Measurements from ENCODE around the gene DIDO1. TPM values are rescaled to one million over a fixed set of nuclear protein-coding genes. Genes with fewer than 3 reads are reported as not detected.

DIDO1 gene
- total RNA-seq, 2 experiments from 2014 or later = 65.1 to 70.6 TPM

GRCh38 chr20:62831361-62831788, 94.9 kb downstream of the DIDO1 start:
- POLR2A ChIA-PET = interaction anchor here (0.7 kb wide), 1 partner anchor 13 kb away, joined by 3 read pairs; no protein-coding TSS in a partner anchor
- no peak for TF ChIP-seq EZH2phosphoT487 (IDR thresholded peaks at IDR 0.05; ENCODE audit: borderline replicate concordance, low read depth, low read length)
- TF ChIP-seq CTCF (conservative IDR thresholded peaks at IDR 0.05; ENCODE audit: low read length) = no peak
- Histone ChIP-seq H3K4me2 (ENCODE audit: low read length) (no peak overlapping the region), H3K36me3 (ENCODE audit: insufficient read depth, low read length) (no peaks in the 10 kb centered on the region), H3K9me3 (ENCODE audit: low read length) (no peaks in the 10 kb centered on the region), H3K9me2 (ENCODE audit: insufficient read depth, low read length) (no peaks in the 10 kb centered on the region), H4K20me1 (ENCODE audit: insufficient read depth, low read length) (no peaks in the 10 kb centered on the region), H2AFZ (ENCODE audit: low read length) (no peak overlapping the region), H3K4me1 (ENCODE audit: insufficient read depth, low read length, poor library complexity, severe bottlenecking) (peaks cover 16% of the 10 kb centered on the region), H3K79me2 (ENCODE audit: insufficient read depth, low read depth, low read length) (no peaks in the 10 kb centered on the region), H3K27ac (ENCODE audit: low read depth, low read length, poor library complexity, severe bottlenecking) (no peak overlapping the region), H3K4me3 (ENCODE audit: low read depth, low read length, poor library complexity, severe bottlenecking) (no peak overlapping the region)
- CTCF ChIA-PET (ENCODE audit: unreplicated experiment) = interaction anchor here (0.8 kb wide), 1 partner anchor 9 kb away, joined by 3 read pairs; no protein-coding TSS in a partner anchor
- intact Hi-C loops (cut with micrococcal nuclease; ENCODE audit: unreplicated experiment) = no loop called here
- no peak for DNase-seq (ENCODE audit: low spot score)
- no TSS peak for BruUV-seq (replicated peaks)

GRCh38 chr20:62830821-62831220, 95.5 kb downstream of the DIDO1 start:
- no peaks in the 10 kb centered on the region for H3K9me2 ChIP-seq (ENCODE audit: insufficient read depth, low read length)
- H3K36me3 ChIP-seq (ENCODE audit: insufficient read depth, low read length) = no peaks in the 10 kb centered on the region
- no peaks in the 10 kb centered on the region for H4K20me1 ChIP-seq (ENCODE audit: insufficient read depth, low read length)
- intact Hi-C loops (cut with micrococcal nuclease; ENCODE audit: unreplicated experiment) = no loop called here
- no peak for DNase-seq (ENCODE audit: low spot score)
- no peak for TF ChIP-seq EZH2phosphoT487 (IDR thresholded peaks at IDR 0.05; ENCODE audit: borderline replicate concordance, low read depth, low read length)
- no peak for TF ChIP-seq CTCF (conservative IDR thresholded peaks at IDR 0.05; ENCODE audit: low read length)
- CTCF ChIA-PET (ENCODE audit: unreplicated experiment) = no interaction called here
- peaks cover 16% of the 10 kb centered on the region for H3K4me1 ChIP-seq (ENCODE audit: insufficient read depth, low read length, poor library complexity, severe bottlenecking)
- no peak overlapping the region for H2AFZ ChIP-seq (ENCODE audit: low read length)
- H3K27ac ChIP-seq (ENCODE audit: low read depth, low read length, poor library complexity, severe bottlenecking) = no peak overlapping the region
- no peaks in the 10 kb centered on the region for H3K79me2 ChIP-seq (ENCODE audit: insufficient read depth, low read depth, low read length)
- H3K4me2 ChIP-seq (ENCODE audit: low read length) = no peak overlapping the region
- POLR2A ChIA-PET = no interaction called here
- BruUV-seq (replicated peaks) = no TSS peak
- no peak overlapping the region for H3K4me3 ChIP-seq (ENCODE audit: low read depth, low read length, poor library complexity, severe bottlenecking)
- H3K9me3 ChIP-seq (ENCODE audit: low read length) = no peaks in the 10 kb centered on the region

GRCh38 chr20:62830251-62830650, 96.1 kb downstream of the DIDO1 start:
- BruUV-seq (replicated peaks) = no TSS peak

More at GRCh38 chr20:62830251-62830650, 96.1 kb downstream of the DIDO1 start:
- Histone ChIP-seq H3K4me1 (ENCODE audit: insufficient read depth, low read length, poor library complexity, severe bottlenecking) (peaks cover 18% of the 10 kb centered on the region), H3K4me3 (ENCODE audit: low read depth, low read length, poor library complexity, severe bottlenecking) (no peak overlapping the region), H3K4me2 (ENCODE audit: low read length) (no peak overlapping the region), H3K79me2 (ENCODE audit: insufficient read depth, low read depth, low read length) (no peaks in the 10 kb centered on the region), H2AFZ (ENCODE audit: low read length) (no peak overlapping the region), H3K9me2 (ENCODE audit: insufficient read depth, low read length) (no peaks in the 10 kb centered on the region), H3K27ac (ENCODE audit: low read depth, low read length, poor library complexity, severe bottlenecking) (no peak overlapping the region), H3K36me3 (ENCODE audit: insufficient read depth, low read length) (no peaks in the 10 kb centered on the region), H4K20me1 (ENCODE audit: insufficient read depth, low read length) (no peaks in the 10 kb centered on the region), H3K9me3 (ENCODE audit: low read length) (no peaks in the 10 kb centered on the region)
- ChIA-PET CTCF (ENCODE audit: unreplicated experiment) (no interaction called here), POLR2A (no interaction called here)
- intact Hi-C loops (cut with micrococcal nuclease; ENCODE audit: unreplicated experiment) = no loop called here
- no peak for DNase-seq (ENCODE audit: low spot score)
- no peak for TF ChIP-seq CTCF (conservative IDR thresholded peaks at IDR 0.05; ENCODE audit: low read length)
- no peak for TF ChIP-seq EZH2phosphoT487 (IDR thresholded peaks at IDR 0.05; ENCODE audit: borderline replicate concordance, low read depth, low read length)
